Left lung (tissue), 10 donors: Measurements from ENCODE around the gene TRPM3. TPM values are rescaled to one million over a fixed set of nuclear protein-coding genes. Genes with fewer than 3 reads are reported as not detected.

Experiments
- ATAC-seq: fragments of 200-7000 bp; cut with Tn5 transposase; one replicate; pipeline ENCODE4 v1.9.1; 2020; ENCODE audit warnings: moderate library complexity
- DNase-seq, 4 donors: peaks; one replicate each; pipeline ENCODE4 v3.0.0-alpha.2; 2013 to 2020
- H3K27ac ChIP-seq, 2 donors: fragments of 200-600 bp; sonication (generic) in 1 of 2; one replicate each; pipeline versions ENCODE4 v1.5.0 to v1.8.0; 2020 to 2021
- H3K27me3 ChIP-seq, 2 donors: fragments of 200-600 bp; sonication (generic) in 1 of 2; one replicate each; pipeline versions ENCODE4 v1.5.0 to v1.8.0; 2020 to 2021
- H3K36me3 ChIP-seq, 2 donors: fragments of 200-600 bp; sonication (generic) in 1 of 2; one replicate each; pipeline versions ENCODE4 v1.5.0 to v1.8.0; 2020 to 2021
- H3K4me1 ChIP-seq, 2 donors: fragments of 200-600 bp; one replicate each; pipeline ENCODE4 v1.8.0; 2021
- H3K4me3 ChIP-seq, 2 donors: fragments of 200-600 bp; sonication (generic) in 1 of 2; one replicate each; pipeline versions ENCODE4 v1.5.0 to v1.8.0; 2020 to 2021; ENCODE audit warnings: mild to moderate bottlenecking in 1 of 2
- H3K9me3 ChIP-seq, 2 donors: fragments of 200-600 bp; sonication (generic) in 1 of 2; one replicate each; pipeline versions ENCODE4 v1.5.0 to v1.8.0; 2020 to 2021
- intact Hi-C, 2 donors: fragments of 100-400 bp; cut with DNase I; formaldehyde crosslinking; loops; one replicate each; pipeline versions ENCODE4 v1.11.2 to v1.14.2; 2022
- microRNA-seq, 2 donors: library from miRNA; unstranded; fragments of <30 nt; microRNA quantifications; one replicate each; pipeline ENCODE4, GENCODE V29; 2019
- polyA plus RNA-seq, 6 donors: library from polyadenylated mRNA; unstranded; fragments of 120-200 nt; gene quantifications; one replicate each; pipeline ENCODE4 v1.2.1, GENCODE V29; 2013; ENCODE audit not compliant: insufficient read length in 6 of 6
- total RNA-seq, 2 donors: library from RNA; stranded (reverse); fragmentation: NEBNext Ultra II Directional; extraction: Animal tissue kit (Norgen Biotek cat#: 25700); gene quantifications; one replicate each; pipeline ENCODE4 v1.2.1, GENCODE V29; 2021
- TF ChIP-seq, protein P1 (sequence below), 2 donors: fragments of 200-600 bp; sonication (generic) in 1 of 2; IDR thresholded peaks; one replicate each; pipeline versions ENCODE4 v1.5.0 to v1.8.0; 2021; ENCODE audit warnings: antibody characterized with exemption in 2 of 2
- donor health status: DM: no; HTN: yes; CAD: no.
- donor health status: DM: no; HTN: no; CAD: no.

TRPM3 gene
- total and polyA plus RNA-seq, 8 donors, result 0.17 to 2.1 (median 1.2) TPM

DNA sequence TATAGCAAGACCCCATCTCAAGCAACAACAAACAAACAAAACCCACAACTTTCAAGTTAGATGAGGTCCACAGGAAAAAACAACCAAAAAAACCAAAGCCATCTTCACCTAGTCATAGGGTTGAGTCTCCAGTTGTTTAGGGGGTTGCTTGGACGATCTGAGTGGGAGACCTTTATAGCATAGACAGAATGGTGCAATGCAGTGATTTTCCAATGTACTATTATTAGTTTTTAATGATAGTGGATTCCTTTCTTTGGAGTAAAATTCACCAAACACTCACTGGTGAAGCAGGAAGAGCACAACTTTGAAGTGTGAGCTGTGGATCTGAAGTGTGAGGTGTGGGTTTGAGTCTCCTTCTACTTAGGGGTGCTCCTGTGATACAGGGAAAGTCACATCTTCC lies 640.0 kb downstream of the TRPM3 start:
- no peaks in the 10 kb centered on the region for H3K36me3 ChIP-seq
- no peak for ATAC-seq
- H3K27ac ChIP-seq, result peak overlapping the region; percentile 83 to 86
- no peak for DNase-seq
- intact Hi-C loops, result loop anchor here in 1 of 2 donors (5.0 to 10.0 kb wide), 3 partner anchors 59 to 127 kb away; no protein-coding TSS in a partner anchor
- peaks cover 48 to 84% of the 10 kb centered on the region in 2 donors for H3K4me1 ChIP-seq
- no peaks in the 10 kb centered on the region for H3K9me3 ChIP-seq
- no peaks in the 10 kb centered on the region for H3K27me3 ChIP-seq
- TF ChIP-seq, protein P1, sequence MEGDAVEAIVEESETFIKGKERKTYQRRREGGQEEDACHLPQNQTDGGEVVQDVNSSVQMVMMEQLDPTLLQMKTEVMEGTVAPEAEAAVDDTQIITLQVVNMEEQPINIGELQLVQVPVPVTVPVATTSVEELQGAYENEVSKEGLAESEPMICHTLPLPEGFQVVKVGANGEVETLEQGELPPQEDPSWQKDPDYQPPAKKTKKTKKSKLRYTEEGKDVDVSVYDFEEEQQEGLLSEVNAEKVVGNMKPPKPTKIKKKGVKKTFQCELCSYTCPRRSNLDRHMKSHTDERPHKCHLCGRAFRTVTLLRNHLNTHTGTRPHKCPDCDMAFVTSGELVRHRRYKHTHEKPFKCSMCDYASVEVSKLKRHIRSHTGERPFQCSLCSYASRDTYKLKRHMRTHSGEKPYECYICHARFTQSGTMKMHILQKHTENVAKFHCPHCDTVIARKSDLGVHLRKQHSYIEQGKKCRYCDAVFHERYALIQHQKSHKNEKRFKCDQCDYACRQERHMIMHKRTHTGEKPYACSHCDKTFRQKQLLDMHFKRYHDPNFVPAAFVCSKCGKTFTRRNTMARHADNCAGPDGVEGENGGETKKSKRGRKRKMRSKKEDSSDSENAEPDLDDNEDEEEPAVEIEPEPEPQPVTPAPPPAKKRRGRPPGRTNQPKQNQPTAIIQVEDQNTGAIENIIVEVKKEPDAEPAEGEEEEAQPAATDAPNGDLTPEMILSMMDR (IDR thresholded peaks at IDR 0.05), result no peak
- H3K4me3 ChIP-seq, result no peak overlapping the region

DNA sequence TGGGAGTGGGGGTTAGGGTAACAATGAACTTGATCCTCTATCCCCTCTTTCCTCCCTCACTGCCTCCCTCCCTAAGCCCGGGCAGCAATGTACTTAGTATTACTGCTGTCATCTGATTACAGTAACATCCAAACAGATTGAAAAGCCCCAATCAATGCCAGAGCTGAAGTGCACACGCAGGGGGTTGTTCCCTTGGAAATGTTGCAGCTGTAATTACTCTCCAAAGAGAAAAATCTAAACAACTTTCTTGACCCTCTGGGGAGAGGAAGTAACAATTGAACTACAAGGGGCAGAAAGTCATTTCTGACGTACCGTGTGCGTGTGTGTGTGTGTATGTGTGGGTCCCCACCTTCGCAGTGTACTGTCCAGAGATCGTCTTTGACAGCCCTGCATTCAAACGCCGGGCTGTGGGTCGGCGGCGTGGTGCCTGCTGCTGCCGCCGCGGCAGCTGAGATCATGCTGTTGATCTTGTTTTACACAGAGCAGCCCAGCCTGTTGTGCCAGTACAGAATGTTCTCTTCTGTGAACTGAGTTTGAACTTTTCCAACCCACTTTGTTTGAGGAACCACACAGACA lies 640.9 kb downstream of the TRPM3 start:
- intact Hi-C loops, result loop anchor here in 1 of 2 donors (5.0 to 10.0 kb wide), 3 partner anchors 58 to 126 kb away; no protein-coding TSS in a partner anchor
- DNase-seq, result peak; percentile 63 to 87 (median 78)

DNA sequence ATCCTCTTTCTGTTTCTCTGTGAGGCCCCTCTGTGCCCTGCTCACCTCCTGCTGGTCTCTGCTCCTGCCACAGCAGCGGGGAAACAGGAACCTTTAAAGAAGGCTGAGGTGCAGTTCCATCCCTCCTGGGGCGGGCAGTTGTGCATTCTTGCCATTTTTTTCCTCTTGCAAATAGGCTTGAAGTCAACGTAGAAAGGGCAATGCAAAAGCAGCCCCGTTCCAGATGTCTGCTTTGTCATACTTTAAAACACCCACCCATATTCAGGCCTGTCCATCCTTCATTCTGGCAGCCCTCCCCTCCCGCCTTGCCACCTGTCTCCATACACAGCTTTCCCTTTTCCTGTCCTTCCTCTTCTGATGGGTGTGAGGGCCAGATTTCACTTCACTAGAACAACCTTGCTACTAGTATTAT lies 641.5 kb downstream of the TRPM3 start:
- H3K36me3 ChIP-seq, result no peaks in the 10 kb centered on the region
- peak overlapping the region; percentile 83 to 86 for H3K27ac ChIP-seq
- no peaks in the 10 kb centered on the region for H3K9me3 ChIP-seq
- H3K4me3 ChIP-seq, result no peak overlapping the region
- TF ChIP-seq, protein P1 (IDR thresholded peaks at IDR 0.05), result no peak
- intact Hi-C loops, result loop anchor here in 1 of 2 donors (5.0 to 10.0 kb wide), 3 partner anchors 58 to 125 kb away; no protein-coding TSS in a partner anchor
- peak; percentile 38 for ATAC-seq
- no peaks in the 10 kb centered on the region for H3K27me3 ChIP-seq
- DNase-seq, result no peak
- H3K4me1 ChIP-seq, result peaks cover 46 to 82% of the 10 kb centered on the region in 2 donors

More for the DNA sequence above, 640.9 kb downstream of the TRPM3 start:
- H3K4me1 ChIP-seq, result peaks cover 47 to 85% of the 10 kb centered on the region in 2 donors
- H3K9me3 ChIP-seq, result no peaks in the 10 kb centered on the region
- peak overlapping the region; percentile 83 to 86 for H3K27ac ChIP-seq
- no peaks in the 10 kb centered on the region for H3K36me3 ChIP-seq
- H3K4me3 ChIP-seq, result no peak overlapping the region
- ATAC-seq, result peak; percentile 63
- no peaks in the 10 kb centered on the region for H3K27me3 ChIP-seq
- TF ChIP-seq, protein P1 (IDR thresholded peaks at IDR 0.05), result no peak

Small RNA genes lying within 50 kb of the gene (microRNA-seq; reads per million reads assigned to microRNA genes)
- gene MIR204, result 12.8 to 39.7 reads per million in 2 donors
